Upper lobe of left lung (tissue), 6 donors: ENCODE results near the gene IRAK4. TPM values are rescaled to one million over a fixed set of nuclear protein-coding genes. Genes with fewer than 3 reads are reported as not detected.

Source experiments
- ATAC-seq, 2 donors: fragments of 200-7000 bp; cut with Tn5 transposase; one replicate each; pipeline ENCODE4 v1.9.1; 2022; ENCODE audit warnings: mild to moderate bottlenecking in 2 of 2, moderate library complexity in 2 of 2; ENCODE audit not compliant: low FRiP score in 2 of 2
- DNase-seq, 2 donors: peaks; one replicate each; pipeline ENCODE4 v3.0.0-alpha.2; 2019 to 2020
- H3K27ac ChIP-seq, 4 donors: fragments of 200-600 bp; sonication (generic); one replicate each; pipeline ENCODE4 v1.5.1; 2016 to 2019
- H3K27me3 ChIP-seq, 4 donors: fragments of 200-600 bp; sonication (generic); one replicate each; pipeline ENCODE4 v1.5.1; 2017 to 2019
- H3K36me3 ChIP-seq, 4 donors: fragments of 200-600 bp; sonication (generic); one replicate each; pipeline ENCODE4 v1.5.1; 2016 to 2019
- H3K4me1 ChIP-seq, 4 donors: fragments of 200-600 bp; sonication (generic); one replicate each; pipeline ENCODE4 v1.5.1; 2018 to 2019
- H3K4me3 ChIP-seq, 4 donors: fragments of 200-600 bp; sonication (generic); one replicate each; pipeline ENCODE4 v1.5.1; 2017 to 2019; ENCODE audit warnings: mild to moderate bottlenecking in 2 of 4, moderate library complexity in 1 of 4
- H3K9me3 ChIP-seq, 4 donors: fragments of 200-600 bp; sonication (generic); one replicate each; pipeline ENCODE4 v1.5.1; 2018 to 2019
- EP300 ChIP-seq, 4 donors: sonication (generic); formaldehyde crosslinking; IDR thresholded peaks; one replicate each; pipeline ENCODE4 v1.5.1; 2017; ENCODE audit warnings: antibody characterized with exemption in 4 of 4, control low read depth in 2 of 4
- POLR2A ChIP-seq, 4 donors: fragments of 450-650 bp; IDR thresholded peaks; one replicate each; pipeline ENCODE4 v1.5.1; 2016 to 2017; ENCODE audit warnings: antibody characterized with exemption in 4 of 4, mild to moderate bottlenecking in 2 of 4
- POLR2AphosphoS5 ChIP-seq, 2 donors: sonication (generic); formaldehyde crosslinking; IDR thresholded peaks; one replicate each; pipeline ENCODE4 v1.5.1; 2017; ENCODE audit warnings: antibody characterized with exemption in 2 of 2
- WGBS, 2 donors: methylation state at CpG; one replicate each; pipeline ENCODE4 v1.1.5; 2017 to 2018; 5-methylcytosine and 5-hydroxymethylcytosine counted together
- total RNA-seq, 6 donors: library from RNA; depleted of rRNA in 4 of 6; stranded (reverse); fragments of >200 nt in 4 of 6; gene quantifications; one replicate each; pipeline versions ENCODE4 v1.1.0 to v1.2.1, GENCODE V29; 2016 to 2021
- TF ChIP-seq, protein P1 (sequence below), 6 experiments: fragments of 450-650 bp in 4 of 6; fragments of 200-600 bp in 2 of 6; sonication (generic) in 2 of 6; IDR thresholded peaks; one replicate each; pipeline ENCODE4 v1.5.1; 2016 to 2019; ENCODE audit warnings: antibody characterized with exemption in 6 of 6
- donor health status: DM: no; HTN: no; CAD: no; lungs with moderate emphysema.
- donor health status: DM: no; HTN: yes; CAD: no; lungs with severe emphysema.

The IRAK4 gene
- total RNA-seq, 6 donors from 2014 or later = 14.4 to 41.6 (median 21.1) TPM

DNA sequence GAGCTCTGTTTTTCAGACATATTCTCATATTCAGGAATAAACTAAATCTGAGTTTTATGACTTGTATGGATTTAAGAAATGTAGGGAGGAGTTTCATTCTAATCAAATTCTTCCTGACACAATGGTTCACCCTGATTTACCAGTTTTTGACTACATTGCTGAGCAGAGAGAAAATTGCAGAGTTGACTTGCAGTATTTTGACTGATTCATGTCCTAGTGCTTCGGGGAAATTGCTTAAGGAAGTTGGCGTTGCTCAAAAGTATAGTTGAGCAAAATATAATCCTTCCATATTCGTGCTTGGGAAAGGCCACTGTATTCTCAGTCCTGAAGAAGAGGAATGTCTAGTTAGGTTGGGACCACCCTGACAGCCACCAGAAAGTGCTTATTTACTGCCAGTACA, 48.6 kb downstream of the IRAK4 start:
- Histone ChIP-seq H3K4me3 (no peak overlapping the region), H3K36me3 (peaks cover 0 to 12% (median 0%) of the 10 kb centered on the region in 4 donors), H3K27ac (peak overlapping the region; percentile 96 to 99 (median 97)), H3K9me3 (no peaks in the 10 kb centered on the region), H3K4me1 (peaks cover 10 to 32% (median 17%) of the 10 kb centered on the region in 4 donors), H3K27me3 (no peaks in the 10 kb centered on the region)
- no peak for ATAC-seq
- TF ChIP-seq, protein P1, sequence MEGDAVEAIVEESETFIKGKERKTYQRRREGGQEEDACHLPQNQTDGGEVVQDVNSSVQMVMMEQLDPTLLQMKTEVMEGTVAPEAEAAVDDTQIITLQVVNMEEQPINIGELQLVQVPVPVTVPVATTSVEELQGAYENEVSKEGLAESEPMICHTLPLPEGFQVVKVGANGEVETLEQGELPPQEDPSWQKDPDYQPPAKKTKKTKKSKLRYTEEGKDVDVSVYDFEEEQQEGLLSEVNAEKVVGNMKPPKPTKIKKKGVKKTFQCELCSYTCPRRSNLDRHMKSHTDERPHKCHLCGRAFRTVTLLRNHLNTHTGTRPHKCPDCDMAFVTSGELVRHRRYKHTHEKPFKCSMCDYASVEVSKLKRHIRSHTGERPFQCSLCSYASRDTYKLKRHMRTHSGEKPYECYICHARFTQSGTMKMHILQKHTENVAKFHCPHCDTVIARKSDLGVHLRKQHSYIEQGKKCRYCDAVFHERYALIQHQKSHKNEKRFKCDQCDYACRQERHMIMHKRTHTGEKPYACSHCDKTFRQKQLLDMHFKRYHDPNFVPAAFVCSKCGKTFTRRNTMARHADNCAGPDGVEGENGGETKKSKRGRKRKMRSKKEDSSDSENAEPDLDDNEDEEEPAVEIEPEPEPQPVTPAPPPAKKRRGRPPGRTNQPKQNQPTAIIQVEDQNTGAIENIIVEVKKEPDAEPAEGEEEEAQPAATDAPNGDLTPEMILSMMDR (IDR thresholded peaks at IDR 0.05) = no peak
- peak in 1 of 2 donors; percentile 36 for TF ChIP-seq POLR2AphosphoS5 (IDR thresholded peaks at IDR 0.05)
- 83 to 87% methylated on average over 3 of the region's 3 CpGs for WGBS, 2 donors
- DNase-seq = no peak

DNA sequence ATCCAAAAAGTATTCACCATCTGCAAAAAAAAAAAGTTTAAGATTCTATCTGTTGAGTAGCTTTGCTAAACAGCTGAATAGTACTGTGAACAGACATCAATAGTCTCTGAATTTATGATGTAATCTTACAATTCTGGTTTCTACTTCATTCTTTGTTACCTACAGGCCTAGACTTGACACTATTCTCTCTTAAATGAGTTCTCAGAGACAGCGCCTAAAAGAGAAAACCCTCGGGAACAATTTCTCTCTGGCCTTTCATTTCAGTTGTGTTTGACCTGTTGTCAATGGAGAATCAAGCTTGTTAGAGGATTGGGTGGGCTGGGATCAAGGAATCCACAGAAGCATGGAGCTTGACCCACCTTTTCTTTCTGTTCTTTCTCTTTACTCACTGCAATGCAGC, 53.3 kb downstream of the IRAK4 start:
- DNase-seq (no peak), ATAC-seq (no peak)
- no peaks in the 10 kb centered on the region for H3K27me3 ChIP-seq
- WGBS, 2 donors = 85 to 88% methylated on average over 2 of the region's 2 CpGs
- no peaks in the 10 kb centered on the region for H3K9me3 ChIP-seq
- H3K36me3 ChIP-seq = no peaks in the 10 kb centered on the region
- TF ChIP-seq EP300 (IDR thresholded peaks at IDR 0.05) (no peak), POLR2AphosphoS5 (IDR thresholded peaks at IDR 0.05) (no peak), POLR2A (IDR thresholded peaks at IDR 0.05) (no peak)
- TF ChIP-seq, protein P1 (IDR thresholded peaks at IDR 0.05) = no peak
- peaks cover 0 to under 1% (median 0%) of the 10 kb centered on the region in 4 donors for H3K4me1 ChIP-seq
- no peak overlapping the region for H3K27ac ChIP-seq
- H3K4me3 ChIP-seq = no peak overlapping the region

DNA sequence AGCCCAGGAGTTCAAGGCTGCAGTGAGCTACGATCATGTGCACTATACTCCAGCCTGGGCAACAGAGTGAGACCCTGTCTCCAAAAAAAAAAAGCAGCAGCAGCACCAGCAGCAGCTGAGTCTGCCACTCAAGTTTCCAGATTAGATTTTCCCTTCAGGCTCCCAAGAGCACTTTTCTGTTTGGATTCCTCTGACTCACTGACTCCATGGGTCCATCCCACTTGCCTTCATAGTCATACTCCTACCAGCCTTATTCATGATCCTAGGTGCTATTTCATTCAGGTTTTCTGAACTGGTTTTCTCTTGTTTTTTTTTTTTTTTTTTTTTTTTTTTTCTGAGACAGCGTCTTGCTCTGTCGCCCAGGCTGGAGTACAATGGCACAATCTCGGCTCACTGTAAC, 54.2 kb downstream of the IRAK4 start:
- H3K27me3 ChIP-seq = no peaks in the 10 kb centered on the region
- no peaks in the 10 kb centered on the region for H3K4me1 ChIP-seq
- no peak for DNase-seq
- H3K4me3 ChIP-seq = no peak overlapping the region
- no peaks in the 10 kb centered on the region for H3K9me3 ChIP-seq
- TF ChIP-seq, protein P1 (IDR thresholded peaks at IDR 0.05) = no peak
- TF ChIP-seq POLR2AphosphoS5 (IDR thresholded peaks at IDR 0.05) = no peak
- TF ChIP-seq POLR2A (IDR thresholded peaks at IDR 0.05) = no peak
- no peak for TF ChIP-seq EP300 (IDR thresholded peaks at IDR 0.05)
- H3K27ac ChIP-seq = no peak overlapping the region
- no peak for ATAC-seq
- H3K36me3 ChIP-seq = no peaks in the 10 kb centered on the region
- 97% methylated on average over 4 of the region's 4 CpGs for WGBS, 2 donors

DNA sequence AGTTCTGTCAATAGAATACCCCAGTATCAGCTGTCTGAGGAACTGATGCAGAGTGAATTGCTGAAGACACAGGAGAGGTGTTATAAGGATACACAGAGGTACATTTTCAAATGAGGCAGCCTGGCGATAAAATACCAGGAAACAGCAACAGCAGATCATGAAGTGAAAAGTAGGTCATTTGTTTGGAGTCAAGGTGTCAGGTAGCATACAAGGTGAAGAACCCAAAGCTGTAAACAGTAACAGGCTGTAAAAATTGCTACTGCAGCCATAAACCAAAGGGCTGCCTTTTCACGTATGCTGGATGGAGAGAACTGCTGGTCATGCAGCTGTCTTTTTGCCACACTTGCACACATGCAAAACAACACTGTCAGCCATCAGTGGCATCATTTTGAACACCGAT, 56.7 kb downstream of the IRAK4 start:
- TF ChIP-seq POLR2AphosphoS5 (IDR thresholded peaks at IDR 0.05) (no peak), EP300 (IDR thresholded peaks at IDR 0.05) (no peak), POLR2A (IDR thresholded peaks at IDR 0.05) (no peak)
- TF ChIP-seq, protein P1 (IDR thresholded peaks at IDR 0.05) = no peak
- ATAC-seq = no peak
- DNase-seq = no peak
- 65 to 82% methylated on average over 3 of the region's 3 CpGs for WGBS, 2 donors
- no peaks in the 10 kb centered on the region for H3K4me1 ChIP-seq
- no peaks in the 10 kb centered on the region for H3K36me3 ChIP-seq
- H3K27ac ChIP-seq = no peak overlapping the region
- no peaks in the 10 kb centered on the region for H3K9me3 ChIP-seq
- H3K4me3 ChIP-seq = no peak overlapping the region
- H3K27me3 ChIP-seq = no peaks in the 10 kb centered on the region

DNA sequence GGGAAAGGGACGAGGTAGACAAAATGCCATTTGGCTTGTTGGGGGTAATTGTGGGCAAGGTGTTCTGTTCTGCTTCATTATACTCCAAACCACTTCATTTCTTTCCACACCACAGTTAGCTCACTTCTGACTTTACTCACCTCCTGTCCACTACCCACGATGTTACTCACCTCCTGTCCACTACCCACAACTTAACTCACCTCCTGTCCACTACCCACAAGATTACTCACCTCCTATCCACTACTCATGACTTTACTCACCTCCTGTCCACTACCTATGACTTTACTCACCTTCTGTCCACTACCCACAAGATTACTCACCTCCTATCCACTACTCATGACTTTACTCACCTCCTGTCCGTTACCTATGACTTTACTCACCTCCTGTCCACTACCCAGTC, 57.4 kb downstream of the IRAK4 start:
- DNase-seq (no peak), ATAC-seq (no peak)
- TF ChIP-seq, protein P1 (IDR thresholded peaks at IDR 0.05) = no peak
- no peak for TF ChIP-seq POLR2AphosphoS5 (IDR thresholded peaks at IDR 0.05)
- no peak for TF ChIP-seq POLR2A (IDR thresholded peaks at IDR 0.05)
- TF ChIP-seq EP300 (IDR thresholded peaks at IDR 0.05) = no peak
- WGBS, 2 donors = 81 to 86% methylated on average over 3 of the region's 3 CpGs
- Histone ChIP-seq H3K27ac (no peak overlapping the region), H3K27me3 (no peaks in the 10 kb centered on the region), H3K4me1 (no peaks in the 10 kb centered on the region), H3K4me3 (no peak overlapping the region), H3K36me3 (no peaks in the 10 kb centered on the region), H3K9me3 (no peaks in the 10 kb centered on the region)
